SIG-M5 treated with dmso at 0.1 percent for 504 hours (cell line): ENCODE data around the gene COX19.
"Not testable (repeated sequence)": the region's sequence is repeated elsewhere in the genome, so short reads cannot be mapped to it uniquely, and the experiment has no call there.

Experiments used
- DNase-seq: peaks from one replicate; lab custom pipeline; 2025; ENCODE audit not compliant: unreplicated experiment; lab: John Stamatoyannopoulos, UW

The COX19 gene

GRCh38 chr7:946256-946996 lies 28.9 kb downstream of the COX19 start:
- no peak for DNase-seq

GRCh38 chr7:945556-946255 lies 29.6 kb downstream of the COX19 start:
- peak; percentile 62 for DNase-seq

- DNase-seq: no peak
Measured at GRCh38 chr7:945147-945555, 30.2 kb downstream of the COX19 start.

- no peak for DNase-seq
Measured at GRCh38 chr7:944744-945143, 30.6 kb downstream of the COX19 start.

GRCh38 chr7:943793-944192 lies 31.6 kb downstream of the COX19 start:
- DNase-seq: not testable (repeated sequence)

GRCh38 chr7:940599-941408 lies 34.5 kb downstream of the COX19 start:
- no peak for DNase-seq

- DNase-seq: no peak
Measured at GRCh38 chr7:939843-940242, 35.5 kb downstream of the COX19 start.

- no peak for DNase-seq
Measured at GRCh38 chr7:938546-939185, 36.7 kb downstream of the COX19 start.

- DNase-seq: no peak
Measured at GRCh38 chr7:937856-938484, 37.4 kb downstream of the COX19 start.

GRCh38 chr7:936386-937054 lies 38.8 kb downstream of the COX19 start:
- DNase-seq: peak; percentile 48

GRCh38 chr7:935874-936385 lies 39.4 kb downstream of the COX19 start:
- DNase-seq: no peak

GRCh38 chr7:935164-935873 lies 40.0 kb downstream of the COX19 start:
- DNase-seq: no peak

- no peak for DNase-seq
Measured at GRCh38 chr7:934469-935163, 40.7 kb downstream of the COX19 start.

GRCh38 chr7:932651-932975 lies 42.7 kb downstream of the COX19 start:
- no peak for DNase-seq

- DNase-seq: no peak
Measured at GRCh38 chr7:931871-932650, 43.3 kb downstream of the COX19 start.

- peak; percentile 75 for DNase-seq
Measured at GRCh38 chr7:930975-931758, 44.2 kb downstream of the COX19 start.

- DNase-seq: no peak
Measured at GRCh38 chr7:929311-929711, 46.0 kb downstream of the COX19 start.
